ENCODE measurements around the gene ESRRG.

Gene ESRRG

DNA sequence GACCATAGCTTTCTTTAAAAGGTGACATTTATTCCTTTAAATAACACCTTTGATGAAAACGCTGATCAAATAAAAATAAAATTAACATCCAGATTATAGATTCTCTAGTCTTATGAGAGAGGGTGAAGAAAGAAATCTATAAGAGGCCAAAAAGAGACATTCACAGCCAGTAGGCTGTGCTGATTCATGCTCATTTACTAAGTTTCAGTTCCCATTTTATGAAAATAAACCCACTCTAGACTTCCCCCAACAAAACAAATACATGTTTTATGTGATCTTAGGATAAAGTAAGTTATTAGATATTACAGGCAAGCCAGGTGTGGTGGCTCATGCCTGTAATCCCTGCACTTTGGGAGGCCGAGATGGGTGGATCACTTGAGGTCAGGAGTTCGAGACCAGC is 21.1 kb downstream of the ESRRG start:
- no peak for DNase-seq

DNA sequence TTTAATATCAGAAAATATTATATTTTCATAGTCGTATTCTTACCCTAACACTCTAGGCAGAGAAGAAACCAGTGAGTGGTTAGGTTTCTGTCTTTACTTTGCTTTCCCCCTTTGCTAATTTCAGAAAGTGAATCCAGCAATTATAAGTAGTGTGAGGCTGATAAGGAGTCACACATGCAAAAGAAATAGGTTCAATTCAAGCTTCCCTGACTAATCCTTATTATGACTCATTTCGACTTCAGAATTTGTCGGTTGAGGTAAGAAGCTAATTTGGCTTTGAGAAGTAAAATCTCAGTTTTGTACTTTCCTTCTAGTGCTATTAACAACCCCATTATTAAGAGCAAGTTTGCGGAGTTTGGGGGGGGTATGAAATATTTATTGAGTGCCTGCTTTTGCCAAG is 22.4 kb downstream of the ESRRG start:
- DNase-seq, result no peak

DNA sequence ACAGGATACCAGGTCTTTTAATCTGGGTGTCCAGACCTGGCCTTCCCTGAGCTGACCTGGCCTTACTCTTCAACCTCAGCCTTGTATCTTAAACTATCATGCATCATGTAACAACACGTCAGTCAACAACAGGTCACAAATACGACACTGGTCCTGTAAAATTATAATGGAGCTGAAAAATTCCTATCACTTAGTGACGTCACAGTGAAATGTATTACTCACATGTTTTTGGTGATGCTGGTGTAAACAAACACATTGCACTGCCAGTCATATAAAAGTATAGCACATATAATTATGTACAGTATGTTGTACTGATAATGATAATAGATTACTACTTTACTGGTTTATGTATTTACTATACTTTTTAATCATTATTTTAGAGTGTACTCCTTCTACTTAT is 31.5 kb downstream of the ESRRG start:
- no peak for DNase-seq

DNA sequence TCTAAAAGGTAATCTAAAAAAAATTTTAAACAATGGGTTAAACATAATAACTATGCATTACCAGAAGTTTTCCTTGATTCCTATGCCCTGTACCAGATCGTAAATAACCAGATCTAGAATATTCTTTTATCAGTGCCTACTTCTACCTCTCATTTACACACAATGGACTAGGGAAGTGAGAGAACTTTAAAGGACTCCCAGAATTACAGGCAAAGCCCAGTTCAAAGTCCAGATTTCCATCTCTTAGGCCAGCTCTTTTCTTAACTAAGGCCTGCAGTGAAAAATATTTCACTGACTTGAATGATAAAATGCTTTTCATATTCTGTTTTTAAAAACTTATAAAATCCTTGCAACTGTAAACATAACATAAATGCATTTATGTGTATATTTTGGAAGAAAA is 32.6 kb downstream of the ESRRG start:
- no peak for DNase-seq

DNA sequence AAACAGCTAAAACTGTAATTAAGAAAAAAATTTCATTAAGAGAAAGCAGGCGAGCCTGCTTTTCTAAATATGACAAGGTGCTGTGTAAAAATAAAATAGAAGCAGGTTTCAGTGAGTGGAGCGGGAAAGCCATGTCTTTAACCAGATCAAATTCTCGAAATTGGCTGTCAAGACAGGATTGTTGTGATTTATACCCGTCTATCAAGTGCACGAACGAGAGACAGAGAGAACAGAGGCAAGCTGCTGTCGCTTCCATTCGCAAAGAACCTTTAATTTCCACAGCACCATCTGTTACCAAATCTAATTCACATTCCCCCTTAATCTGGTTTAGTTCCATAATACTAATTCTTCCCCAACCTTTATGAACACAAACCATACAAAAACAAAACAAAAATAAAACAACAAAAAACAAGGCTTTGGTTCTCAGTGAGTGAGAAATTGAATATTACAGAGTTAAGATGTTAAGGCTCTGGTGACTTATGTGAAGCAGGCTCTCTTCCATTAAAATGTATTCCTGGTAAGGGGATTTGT is 35.0 kb downstream of the ESRRG start:
- no peak for DNase-seq

DNA sequence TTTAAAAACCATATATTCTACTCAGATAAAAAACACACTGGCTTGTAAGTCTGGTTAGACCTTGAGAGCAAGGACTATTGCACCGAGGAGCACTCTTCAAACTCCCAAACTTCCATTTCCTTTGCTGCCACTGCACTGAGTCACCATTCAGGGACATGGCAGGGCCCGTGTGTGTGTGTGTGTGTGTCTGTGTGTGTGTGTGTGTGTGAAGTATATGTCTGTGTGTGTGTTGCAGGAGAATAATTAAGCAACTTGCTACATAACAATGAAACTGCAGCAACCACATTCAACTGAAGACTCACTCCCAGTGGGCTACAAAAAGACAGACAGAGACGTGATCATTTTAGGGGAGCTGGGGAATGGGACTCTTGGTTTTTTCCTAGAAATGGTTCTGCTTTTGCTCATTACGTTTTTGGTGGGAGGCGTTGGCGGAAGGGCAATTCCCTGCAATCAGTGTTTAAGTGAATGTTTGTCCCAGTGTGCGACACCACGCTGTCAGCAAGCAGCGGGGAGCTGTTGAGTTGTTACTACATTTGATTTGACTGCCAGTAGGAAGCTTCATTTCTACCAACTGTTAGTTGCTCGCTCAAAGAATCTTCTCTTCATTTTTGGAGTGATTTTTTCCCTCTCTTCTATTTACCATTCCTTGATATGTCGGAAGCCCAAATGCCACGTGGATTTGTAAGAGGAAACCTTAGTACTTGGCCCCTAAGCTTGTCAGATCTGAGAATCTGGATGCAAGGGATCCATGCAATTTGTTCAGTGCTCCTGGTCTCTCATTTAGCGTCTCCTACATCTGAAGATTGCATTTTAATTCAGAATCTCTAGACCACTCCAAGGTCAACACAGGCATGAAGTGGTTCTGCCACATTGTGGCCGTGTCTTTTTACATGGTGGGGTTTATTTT is 36.1 kb downstream of the ESRRG start:
- DNase-seq, result no peak

DNA sequence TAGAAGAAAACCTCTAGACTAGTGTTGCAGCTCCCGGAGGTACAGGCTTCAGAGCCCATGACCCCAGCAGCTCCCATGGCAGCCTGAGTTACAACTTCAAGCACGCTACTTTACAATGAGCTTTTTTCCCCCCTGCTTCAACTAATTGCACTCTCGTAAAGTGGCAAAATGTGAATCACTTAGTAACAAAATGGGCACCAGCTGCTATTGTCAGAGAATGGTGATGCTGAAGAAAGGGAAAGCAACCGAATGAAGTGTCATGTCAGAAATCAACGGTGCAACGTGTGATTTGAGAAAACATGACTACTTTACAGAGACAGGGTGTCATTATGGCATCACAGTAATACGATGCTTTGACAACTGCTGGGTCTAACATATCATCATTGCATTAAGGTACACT is 40.5 kb downstream of the ESRRG start:
- no peak for DNase-seq

DNA sequence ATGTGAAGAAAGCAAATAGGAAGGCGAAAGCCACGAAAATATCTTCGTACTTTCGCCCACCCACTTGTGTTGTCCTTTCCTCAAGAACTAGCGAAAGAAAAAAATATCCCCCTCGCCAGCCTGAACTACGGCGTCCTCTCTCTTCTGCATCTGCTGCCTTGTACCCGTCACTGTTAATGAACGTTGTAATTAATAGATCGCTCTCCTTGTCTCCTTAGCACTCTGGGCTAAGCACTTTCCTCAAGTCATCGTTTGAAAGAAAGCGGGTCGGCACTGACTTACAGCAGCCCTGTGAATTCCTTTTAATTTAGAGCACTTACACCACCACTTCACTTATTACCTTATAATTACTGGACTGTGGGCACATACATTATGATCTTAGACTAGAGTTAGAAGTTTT is 44.1 kb downstream of the ESRRG start:
- no peak for DNase-seq

DNA sequence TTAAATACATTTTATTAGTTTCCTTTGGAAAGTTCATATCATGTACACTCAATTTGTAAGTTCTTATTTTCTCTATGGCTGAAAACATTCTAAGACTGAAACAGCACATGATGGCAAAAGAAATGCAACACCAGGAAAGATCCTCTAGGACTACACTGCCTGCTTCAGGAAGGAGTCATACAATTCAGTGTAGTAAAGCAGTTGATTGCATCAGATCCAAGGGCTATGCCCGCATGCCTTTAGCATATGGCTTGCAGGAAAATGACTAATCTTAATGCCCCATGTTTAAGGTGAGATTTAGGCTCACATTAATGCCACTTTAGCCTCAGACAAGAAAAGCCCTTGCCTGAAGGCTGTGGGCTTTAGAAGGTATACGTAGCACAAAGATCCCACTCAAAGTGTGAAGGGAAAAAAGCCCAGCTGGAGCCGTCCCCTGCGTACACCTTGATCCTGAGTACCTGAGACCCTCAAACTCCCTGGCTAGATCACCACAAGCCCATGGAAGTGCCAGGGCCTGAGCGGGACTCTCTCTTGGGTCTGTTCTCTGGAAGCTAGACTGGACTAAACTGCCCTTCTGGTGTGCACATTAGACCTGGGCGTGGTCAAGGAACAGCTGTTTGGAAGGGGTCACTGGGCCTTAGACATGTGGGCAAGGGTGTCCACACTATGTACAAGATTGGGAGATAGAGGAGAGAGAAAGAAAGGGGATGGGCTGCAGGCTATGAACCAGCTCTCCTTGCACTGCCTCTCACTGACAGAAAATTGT is 52.9 kb downstream of the ESRRG start:
- no peak for DNase-seq

DNA sequence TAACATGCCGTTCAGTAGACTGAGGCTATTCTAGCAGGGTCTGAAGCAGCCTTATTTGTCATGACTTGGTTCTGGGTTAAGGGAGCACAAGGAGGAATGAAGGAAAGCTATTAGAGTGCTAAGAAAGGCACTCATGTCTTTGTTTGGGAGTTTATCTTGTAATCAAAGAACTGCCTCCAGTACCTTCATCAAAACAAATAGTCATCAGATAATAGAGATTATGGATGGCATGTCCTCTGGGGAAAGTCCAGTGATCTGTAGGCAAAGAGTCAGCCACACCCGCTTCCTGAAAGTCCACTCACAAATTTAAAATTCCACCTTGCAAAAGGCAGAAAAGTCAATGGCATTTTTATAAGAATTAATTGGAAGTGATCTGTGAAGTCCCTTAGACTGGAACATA is 56.8 kb downstream of the ESRRG start:
- DNase-seq, result no peak

DNA sequence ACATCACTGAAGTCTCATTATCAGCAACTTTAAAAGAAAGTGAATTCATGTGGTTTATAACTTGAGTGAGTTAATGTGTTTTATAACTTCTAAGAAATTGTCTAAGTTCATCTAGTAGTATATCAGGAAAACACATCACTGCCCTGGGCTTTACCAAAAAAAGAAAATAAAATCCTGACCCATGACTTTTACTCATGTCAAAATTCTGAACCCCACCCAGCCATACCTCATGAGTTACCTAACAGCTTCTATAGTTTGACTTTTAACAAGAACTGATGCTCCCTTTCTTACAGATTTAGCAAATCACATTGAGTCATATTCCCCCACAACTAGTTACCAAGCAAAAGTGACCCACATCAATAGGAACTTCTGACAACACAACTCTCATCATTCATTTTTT is 57.4 kb downstream of the ESRRG start:
- no peak for DNase-seq

DNA sequence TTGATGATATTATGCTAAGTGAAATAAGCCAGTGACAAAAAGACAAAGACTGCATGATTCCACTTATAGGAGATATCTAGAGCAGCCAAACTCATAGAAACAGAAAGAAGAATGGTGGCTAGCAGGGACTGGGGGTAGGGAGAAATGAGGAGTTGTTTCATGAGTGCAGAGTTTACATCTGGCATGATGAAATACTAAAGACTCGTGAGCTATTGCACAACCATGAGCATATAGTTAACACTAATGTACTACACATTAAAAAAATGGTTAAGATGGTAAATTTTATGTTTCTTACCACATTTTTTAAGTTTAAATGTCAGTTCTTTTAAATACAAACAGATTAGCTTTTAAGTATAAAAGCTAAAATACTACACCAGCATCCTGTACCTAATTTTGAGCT is 57.8 kb downstream of the ESRRG start:
- no peak for DNase-seq

DNA sequence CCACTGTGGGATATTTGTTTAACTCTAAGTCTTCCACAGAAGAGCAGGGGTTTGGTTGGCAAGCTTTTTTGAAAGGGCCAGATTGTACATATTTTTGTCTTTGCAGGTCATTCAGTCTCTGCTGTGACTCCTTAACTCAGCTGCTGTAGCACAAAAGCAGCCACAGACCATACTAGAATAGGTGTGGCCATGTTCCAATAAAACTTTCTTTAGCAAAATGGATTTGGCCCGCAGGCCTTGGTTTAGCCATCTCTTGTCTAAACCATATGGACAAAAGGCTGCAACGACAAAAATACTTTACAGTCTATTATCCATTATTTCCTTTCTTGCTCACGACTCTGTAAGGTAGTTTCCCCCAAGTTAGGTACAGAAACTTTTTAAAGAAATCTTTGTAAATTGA is 60.5 kb downstream of the ESRRG start:
- DNase-seq, result no peak

DNA sequence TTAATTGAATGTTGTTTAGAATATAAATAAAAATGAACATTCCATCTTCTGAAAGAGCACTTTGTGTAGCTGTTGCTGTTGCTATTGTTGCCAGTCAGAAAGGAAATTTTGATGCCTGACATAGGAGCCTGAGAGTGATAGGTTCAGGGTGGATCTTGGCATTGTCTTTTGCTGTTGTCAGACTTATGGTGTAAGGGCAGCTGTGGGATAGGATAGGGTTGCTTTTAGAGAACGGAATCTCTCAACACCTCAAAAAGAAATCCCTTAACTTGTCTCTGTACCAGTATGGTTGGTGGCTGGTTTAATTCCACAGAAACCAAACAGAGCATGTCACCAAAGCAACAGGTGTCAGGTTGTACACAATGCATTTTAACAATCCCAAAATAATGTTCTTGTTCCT is 62.7 kb downstream of the ESRRG start:
- DNase-seq, result no peak

DNA sequence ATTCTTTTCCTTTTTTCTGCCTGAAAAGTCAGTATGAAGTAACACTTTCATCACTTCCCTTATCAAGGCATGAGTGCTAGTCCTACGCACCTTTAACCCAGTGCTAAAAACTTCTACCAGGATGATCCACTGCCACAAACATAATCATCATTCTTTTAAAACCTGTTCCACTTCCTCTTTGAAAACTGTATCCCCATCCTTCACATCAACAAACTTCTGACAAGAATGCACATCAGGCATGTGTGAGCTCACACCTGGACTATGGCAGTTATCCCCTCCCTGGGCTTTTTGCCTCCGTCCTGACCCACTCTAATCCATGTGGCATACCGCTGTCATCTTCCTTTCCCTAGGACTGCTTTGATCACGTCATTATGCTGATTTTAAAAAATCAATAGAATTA is 70.2 kb downstream of the ESRRG start:
- DNase-seq, result no peak

DNA sequence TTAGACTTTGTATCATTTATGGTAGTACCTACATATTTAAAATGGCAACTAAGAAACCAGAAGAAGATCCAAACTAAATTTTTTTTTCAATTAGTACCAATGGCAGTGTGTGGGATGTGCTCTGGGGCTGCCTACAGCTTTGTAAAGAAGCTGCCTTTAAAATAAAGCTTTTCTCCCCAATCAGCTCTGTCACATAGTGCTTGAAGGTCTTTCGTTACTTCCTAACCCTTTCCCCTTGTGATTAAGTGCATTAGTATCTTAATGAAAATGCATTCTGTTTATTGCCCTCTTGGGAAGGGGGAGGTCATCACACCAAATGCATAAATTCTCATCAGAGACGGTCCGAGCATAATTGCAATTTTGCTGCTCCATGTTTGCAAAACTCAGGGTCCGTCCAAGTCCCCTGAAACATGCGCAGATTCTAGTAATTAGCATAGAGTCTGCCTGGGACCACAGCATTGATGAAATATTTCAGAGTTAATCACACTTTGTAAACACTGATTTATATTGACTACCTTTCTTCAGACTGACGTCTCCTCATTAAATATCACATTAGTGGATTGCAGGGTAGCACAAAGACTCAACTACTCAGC is 71.3 kb downstream of the ESRRG start:
- DNase-seq, result no peak

DNA sequence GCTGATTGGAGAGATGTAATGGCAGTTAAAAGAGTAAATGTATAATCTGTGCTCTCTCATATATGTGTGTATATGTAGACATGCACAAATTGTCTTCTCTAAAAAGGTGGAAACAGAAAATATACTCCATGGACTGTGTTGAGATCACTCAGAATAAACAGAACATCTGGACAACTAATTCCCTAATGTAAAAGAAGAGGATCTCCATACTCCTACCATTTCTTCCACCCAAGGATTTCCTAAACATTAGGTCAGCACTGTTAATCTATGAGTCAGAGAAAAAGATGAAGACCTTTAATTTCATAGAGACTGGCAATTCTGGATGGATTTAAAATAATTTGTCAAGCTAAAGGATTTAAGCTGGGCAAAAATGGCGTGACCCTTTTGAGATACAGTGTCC is 80.1 kb downstream of the ESRRG start:
- DNase-seq, result no peak

DNA sequence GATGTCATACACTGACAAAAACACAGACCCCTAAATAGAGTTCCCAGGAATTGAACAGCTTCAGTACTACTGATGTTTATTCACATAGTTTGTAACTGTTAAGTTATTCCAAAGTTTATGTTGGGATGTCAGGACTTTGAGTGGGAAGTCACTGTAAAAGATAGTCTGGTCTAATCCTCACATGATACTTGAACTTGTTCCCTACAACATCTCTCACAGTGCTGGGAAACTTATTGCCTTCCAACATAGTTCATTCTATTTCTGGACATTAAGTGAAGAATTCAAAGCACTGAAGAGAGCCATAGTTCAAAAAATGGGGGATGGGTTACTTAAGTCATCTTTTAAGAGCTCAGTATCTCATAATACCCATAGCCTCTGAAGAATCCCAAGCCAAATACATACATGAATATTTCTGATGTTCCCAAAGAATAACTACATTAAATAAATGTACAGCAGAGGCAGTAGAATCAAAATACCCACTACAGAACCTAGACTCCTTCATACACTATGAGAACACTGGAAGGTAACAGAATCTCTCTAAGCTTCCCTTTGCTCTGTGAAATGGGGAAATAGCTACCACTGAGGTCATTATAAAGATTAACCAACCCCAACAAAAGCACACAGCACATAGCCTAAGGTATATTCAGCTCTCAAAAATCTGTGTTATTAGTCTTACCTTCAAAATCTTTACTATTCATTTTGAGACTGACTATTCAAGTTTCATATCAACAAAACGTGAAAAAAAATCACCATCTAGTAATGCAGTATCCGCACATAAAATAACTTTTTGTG is 81.4 kb downstream of the ESRRG start:
- DNase-seq, result no peak

DNA sequence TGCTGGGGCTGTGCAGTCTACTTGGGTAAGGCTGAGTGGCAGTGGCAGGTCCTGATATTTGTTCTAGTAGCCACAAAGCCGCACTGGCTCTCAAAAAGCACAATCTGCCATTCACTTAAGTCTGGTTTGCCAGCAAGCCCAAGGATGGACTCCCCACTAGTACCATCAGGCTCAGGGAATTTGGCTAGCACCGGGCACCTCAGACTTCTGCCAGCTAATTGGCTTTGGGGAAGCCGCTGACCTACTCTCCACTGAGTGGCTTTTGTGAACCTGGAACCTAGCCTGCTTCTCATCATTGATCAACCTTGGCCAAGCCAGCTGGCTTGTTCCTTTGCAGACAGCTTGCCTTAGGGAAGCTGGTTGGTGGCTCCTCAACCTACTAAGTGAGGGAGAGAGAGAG is 83.1 kb downstream of the ESRRG start:
- no peak for DNase-seq

DNA sequence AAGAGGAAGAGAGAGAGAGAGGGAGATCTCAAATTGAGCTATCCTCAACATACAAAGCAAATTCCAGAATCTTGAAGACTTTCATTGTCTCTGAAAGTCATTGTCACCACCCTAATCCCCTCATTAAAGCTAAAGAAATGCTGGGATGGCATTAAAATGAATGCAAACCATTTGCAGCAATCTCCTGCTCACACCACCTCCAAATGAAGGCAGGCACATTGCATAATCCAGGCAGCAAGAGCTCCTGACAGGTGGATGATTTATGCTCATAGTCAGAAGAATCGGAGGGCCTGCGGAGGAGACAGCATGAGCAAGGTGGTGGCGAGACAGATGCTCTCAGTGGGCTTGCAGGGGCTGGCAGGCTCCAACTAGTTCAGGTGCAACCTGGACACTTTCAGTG is 90.2 kb downstream of the ESRRG start:
- DNase-seq, result no peak

DNA sequence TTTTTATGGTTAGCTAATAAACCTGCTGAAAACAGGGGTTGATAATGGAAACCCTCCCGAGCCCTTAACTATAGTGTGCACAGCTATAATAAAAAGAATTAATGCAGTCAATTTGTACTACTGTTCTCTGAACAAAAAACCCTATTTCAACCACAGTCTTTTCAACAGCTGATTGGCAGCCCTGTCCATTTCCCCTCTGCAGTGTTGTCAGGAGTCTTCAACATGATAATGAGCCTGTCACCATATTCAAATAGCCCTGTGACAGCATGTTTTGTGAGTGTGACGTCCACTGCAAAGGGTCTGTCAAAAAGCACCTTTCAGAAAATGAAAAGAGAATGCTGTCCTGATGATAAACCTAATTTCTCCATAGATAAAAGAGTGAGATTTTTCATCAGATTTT is 92.7 kb downstream of the ESRRG start:
- no peak for DNase-seq

DNA sequence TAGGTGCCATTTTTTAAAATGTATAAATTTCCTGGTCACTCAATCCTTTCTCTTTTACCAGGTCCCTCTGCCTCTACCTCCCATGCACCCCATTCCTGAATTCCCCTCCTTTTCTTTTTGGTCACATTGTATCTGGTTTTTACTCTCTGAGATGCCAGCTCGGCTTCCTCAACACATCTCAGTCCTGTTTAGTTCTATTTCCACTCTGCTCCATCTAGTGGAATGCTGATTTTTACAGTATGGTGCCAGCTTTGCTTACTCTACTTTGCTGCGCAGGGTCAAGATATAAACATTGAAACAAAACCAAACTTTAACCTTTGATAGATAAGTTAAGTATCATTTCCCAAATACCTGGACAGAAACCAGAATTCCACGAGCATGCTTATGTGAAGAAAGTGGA is 96.0 kb downstream of the ESRRG start:
- no peak for DNase-seq
